Measurements from ENCODE around the gene UVRAG. TPM values are rescaled to one million over a fixed set of nuclear protein-coding genes. Genes with fewer than 3 reads are reported as not detected.

UVRAG gene
- total and polyA plus RNA-seq, 2 of the 4 experiments (the other 2 are of a cell fraction) = 5.6 to 10.9 TPM

GRCh38 chr11:75939992-75940391 lies 125.0 kb downstream of the UVRAG start:
- H3K18ac ChIP-seq (ENCODE audit: low read depth, low read length) = no peak overlapping the region
- H3K9me3 ChIP-seq (ENCODE audit: control insufficient read depth, insufficient read depth, low read length) = no peaks in the 10 kb centered on the region
- H3K27me3 ChIP-seq (ENCODE audit: control insufficient read depth, insufficient read depth, low read length) = no peaks in the 10 kb centered on the region
- H2AFZ ChIP-seq (replicated peaks; ENCODE audit: low read length, poor library complexity) = no peak overlapping the region
- H3K56ac ChIP-seq (ENCODE audit: extremely low read depth, insufficient read depth, low read length) = no peak overlapping the region
- H4K20me1 ChIP-seq (ENCODE audit: insufficient read depth, low read length) = no peaks in the 10 kb centered on the region; the same call in 1 of the 2 replicates
- ChIA-PET CTCF (no interaction called here), POLR2A (ENCODE audit: unreplicated experiment) (no interaction called here)
- H4K5ac ChIP-seq (ENCODE audit: low read depth, low read length) = no peak overlapping the region
- dilution Hi-C loops (cut with HindIII; ENCODE audit: low sequenced_read_pairs, unreplicated experiment) (no loop called here), intact Hi-C loops (cut with micrococcal nuclease) (no loop called here), in situ Hi-C loops (cut with MboI; ENCODE audit: low sequenced_read_pairs) (no loop called here)
- H3K4me2 ChIP-seq (ENCODE audit: low read depth, low read length) = no peak overlapping the region
- H3K36me3 ChIP-seq (ENCODE audit: control insufficient read depth, insufficient read depth, low read length) = no peaks in the 10 kb centered on the region
- H3K23ac ChIP-seq (ENCODE audit: low read depth, low read length) = no peak overlapping the region
- H2BK20ac ChIP-seq (ENCODE audit: low read depth, low read length) = no peak overlapping the region
- no CpG with 5 or more reads among the region's 1 CpG for WGBS, 2 experiments (ENCODE audit: extremely low coverage in 2 of 2, insufficient read length in 1 of 2)
- H2BK15ac ChIP-seq (ENCODE audit: low read depth, low read length) = no peak overlapping the region
- peaks cover 3% of the 10 kb centered on the region for H3K4me1 ChIP-seq (ENCODE audit: control insufficient read depth, insufficient read depth, low read length)
- H4K91ac ChIP-seq (ENCODE audit: insufficient read depth, low read depth, low read length) = no peak overlapping the region
- no peak overlapping the region for H2AK9ac ChIP-seq (replicated peaks; ENCODE audit: low read depth, low read length, poor library complexity)
- H2BK5ac ChIP-seq (ENCODE audit: low read depth, low read length, poor library complexity, severe bottlenecking) = no peak overlapping the region
- H3K4me3 ChIP-seq (ENCODE audit: insufficient read depth, low read depth, low read length) = no peak overlapping the region
- no peak overlapping the region for H3K4ac ChIP-seq (ENCODE audit: low read depth, low read length)
- H4K8ac ChIP-seq (ENCODE audit: low read depth in 2 of 2, low read length in 2 of 2) = no peak overlapping the region
- no peak overlapping the region for H2AK5ac ChIP-seq (ENCODE audit: low read depth, low read length)
- no peak overlapping the region for H3K9ac ChIP-seq (ENCODE audit: low read depth, low read length)
- H2BK120ac ChIP-seq (ENCODE audit: low read depth, low read length) = no peak overlapping the region
- no peak overlapping the region for H3K27ac ChIP-seq (ENCODE audit: insufficient read depth, low read length)
- no peak for ATAC-seq (ENCODE audit: low read depth)
- no peak overlapping the region for H3K14ac ChIP-seq (replicated peaks; ENCODE audit: low read depth, low read length)
- no peak for TF ChIP-seq USF2 (IDR thresholded peaks at IDR 0.05; ENCODE audit: low read depth, low read length)
- TF ChIP-seq MAZ (IDR thresholded peaks at IDR 0.05; ENCODE audit: borderline replicate concordance, low read depth, low read length) = no peak
- TF ChIP-seq MAFK (IDR thresholded peaks at IDR 0.05; ENCODE audit: low read depth, low read length) = no peak
- TF ChIP-seq FOS (IDR thresholded peaks at IDR 0.05; ENCODE audit: low read depth, low read length) = no peak
- TF ChIP-seq CHD1 (IDR thresholded peaks at IDR 0.05; ENCODE audit: low read depth, low read length) = no peak
- no peak for TF ChIP-seq NFE2L2 (IDR thresholded peaks at IDR 0.05; ENCODE audit: low read depth, low read length)
- no peak for TF ChIP-seq MXI1 (IDR thresholded peaks at IDR 0.05; ENCODE audit: borderline replicate concordance, low read depth, low read length)
- no peak for TF ChIP-seq BHLHE40 (IDR thresholded peaks at IDR 0.05; ENCODE audit: low read depth, low read length)
- no peak for TF ChIP-seq RFX5 (IDR thresholded peaks at IDR 0.05; ENCODE audit: low read depth, low read length)
- TF ChIP-seq CEBPB (IDR thresholded peaks at IDR 0.05; ENCODE audit: low read depth, low read length) = no peak
- TF ChIP-seq RAD21 (IDR thresholded peaks at IDR 0.05; ENCODE audit: low read length) = no peak
- TF ChIP-seq RCOR1 (IDR thresholded peaks at IDR 0.05; ENCODE audit: insufficient replicate concordance, low read length) = no peak
- no peak for TF ChIP-seq ELK1 (IDR thresholded peaks at IDR 0.05; ENCODE audit: borderline replicate concordance, low read depth, low read length)
- no peak for TF ChIP-seq SMC3 (IDR thresholded peaks at IDR 0.05; ENCODE audit: low read depth, low read length)
- TF ChIP-seq POLR2A (IDR thresholded peaks at IDR 0.05; ENCODE audit: low read depth, low read length) = no peak
- no peak for TF ChIP-seq CTCF (conservative IDR thresholded peaks at IDR 0.05; ENCODE audit: low read depth, low read length)
- no TSS peak for BruUV-seq (replicated peaks)
- DNase-seq = no peak
- peaks cover 0 to 7% of the 10 kb centered on the region in 2 experiments; a peak in 2 of 4 replicates for H3K79me1 ChIP-seq (ENCODE audit: low read depth in 1 of 2, low read length in 2 of 2)
- no peaks in the 10 kb centered on the region for H3K9me1 ChIP-seq (ENCODE audit: insufficient read depth, low read length)

All from IMR-90 (cell line).